ENCODE results near the gene PUS10.
"Not testable (repeated sequence)": the region's sequence is repeated elsewhere in the genome, so short reads cannot be mapped to it uniquely, and the experiment has no call there.

DNA sequence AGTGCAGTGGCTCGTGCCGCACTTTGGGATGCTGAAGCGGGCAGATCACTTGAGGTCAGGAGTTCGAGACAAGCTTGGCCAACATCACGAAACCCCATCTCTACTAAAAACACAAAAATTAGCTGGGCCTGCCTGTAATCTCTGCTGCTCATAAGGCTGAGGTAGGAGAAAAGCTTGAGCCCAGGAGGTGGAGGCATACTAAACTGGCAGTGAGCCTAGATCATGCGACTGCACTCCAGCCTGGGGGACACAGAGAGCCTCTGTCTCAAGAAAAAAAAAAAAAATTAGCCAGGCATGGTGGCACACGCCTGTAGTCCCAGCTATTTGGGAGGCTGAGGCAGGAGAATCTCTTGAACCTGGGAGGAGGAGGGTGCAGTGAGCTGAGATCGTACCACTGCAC lies 30.4 kb downstream of the PUS10 start:
- TF ChIP-seq, protein P1, sequence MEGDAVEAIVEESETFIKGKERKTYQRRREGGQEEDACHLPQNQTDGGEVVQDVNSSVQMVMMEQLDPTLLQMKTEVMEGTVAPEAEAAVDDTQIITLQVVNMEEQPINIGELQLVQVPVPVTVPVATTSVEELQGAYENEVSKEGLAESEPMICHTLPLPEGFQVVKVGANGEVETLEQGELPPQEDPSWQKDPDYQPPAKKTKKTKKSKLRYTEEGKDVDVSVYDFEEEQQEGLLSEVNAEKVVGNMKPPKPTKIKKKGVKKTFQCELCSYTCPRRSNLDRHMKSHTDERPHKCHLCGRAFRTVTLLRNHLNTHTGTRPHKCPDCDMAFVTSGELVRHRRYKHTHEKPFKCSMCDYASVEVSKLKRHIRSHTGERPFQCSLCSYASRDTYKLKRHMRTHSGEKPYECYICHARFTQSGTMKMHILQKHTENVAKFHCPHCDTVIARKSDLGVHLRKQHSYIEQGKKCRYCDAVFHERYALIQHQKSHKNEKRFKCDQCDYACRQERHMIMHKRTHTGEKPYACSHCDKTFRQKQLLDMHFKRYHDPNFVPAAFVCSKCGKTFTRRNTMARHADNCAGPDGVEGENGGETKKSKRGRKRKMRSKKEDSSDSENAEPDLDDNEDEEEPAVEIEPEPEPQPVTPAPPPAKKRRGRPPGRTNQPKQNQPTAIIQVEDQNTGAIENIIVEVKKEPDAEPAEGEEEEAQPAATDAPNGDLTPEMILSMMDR (optimal IDR thresholded peaks at IDR 0.05 in 1 of 3, IDR thresholded peaks at IDR 0.05 in 1 of 3, conservative IDR thresholded peaks at IDR 0.05 in 1 of 3; ENCODE audit: extremely low read depth in 1 of 3, insufficient read depth in 2 of 3, low read length in 3 of 3): not testable (repeated sequence)
- TF ChIP-seq EZH2 (IDR thresholded peaks at IDR 0.05; ENCODE audit: low read length): not testable (repeated sequence)

Data from keratinocyte (primary cell).